Hepatocyte (in vitro differentiated cells): Measurements from ENCODE around the gene LACC1.

Experiments used
- EZH2 ChIP-seq: fragments of 200-600 bp; sonication (generic); IDR thresholded peaks from 2 replicates; pipeline ENCODE4 v1.6.1; 2016; ENCODE audit warnings: antibody characterized with exemption, mild to moderate bottlenecking, borderline replicate concordance
- EZH2phosphoT487 ChIP-seq: fragments of 200-600 bp; sonication (generic); IDR thresholded peaks from one replicate; pipeline ENCODE4 v1.6.1; 2018; ENCODE audit warnings: antibody characterized with exemption, mild to moderate bottlenecking, low read depth, moderate library complexity; ENCODE audit not compliant: unreplicated experiment, severe bottlenecking
- TF ChIP-seq, protein P1 (sequence below): fragments of 200-600 bp; sonication (generic); IDR thresholded peaks from 2 replicates; pipeline ENCODE4 v1.5.1; 2016; ENCODE audit warnings: antibody characterized with exemption, mild to moderate bottlenecking; ENCODE audit not compliant: poor library complexity

DNA sequence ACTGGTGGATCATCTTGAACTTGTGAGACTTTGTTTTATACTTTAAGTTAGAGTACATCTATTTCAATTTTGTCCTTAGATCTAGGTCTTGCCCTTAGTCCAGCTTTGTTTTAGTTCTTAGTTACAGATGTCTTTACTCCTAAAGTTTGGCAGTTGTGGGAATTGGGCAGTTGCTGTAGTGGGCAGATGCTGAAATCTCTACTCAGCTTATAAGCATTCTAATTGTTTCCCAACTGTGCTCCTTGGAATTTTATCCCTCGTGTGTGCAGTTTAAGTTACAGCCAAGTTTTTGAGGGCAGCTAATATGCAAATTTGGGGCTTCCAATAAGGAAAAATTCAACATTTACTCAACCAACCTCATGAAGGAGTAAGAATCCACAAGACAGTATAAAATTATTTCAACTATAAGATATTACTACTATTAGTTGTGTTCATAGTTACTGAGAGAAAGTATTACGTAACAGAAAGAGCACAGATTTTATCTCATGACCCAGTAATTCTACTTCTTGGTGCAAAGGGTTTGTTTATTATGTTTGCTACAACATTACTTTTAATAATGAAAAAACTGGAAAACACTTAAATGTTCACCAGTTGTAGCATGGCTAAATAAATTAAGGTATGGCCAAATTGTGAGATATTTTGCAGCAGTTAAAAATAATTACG is 33.1 kb upstream of the LACC1 start:
- no peak for TF ChIP-seq EZH2phosphoT487
- TF ChIP-seq, protein P1, sequence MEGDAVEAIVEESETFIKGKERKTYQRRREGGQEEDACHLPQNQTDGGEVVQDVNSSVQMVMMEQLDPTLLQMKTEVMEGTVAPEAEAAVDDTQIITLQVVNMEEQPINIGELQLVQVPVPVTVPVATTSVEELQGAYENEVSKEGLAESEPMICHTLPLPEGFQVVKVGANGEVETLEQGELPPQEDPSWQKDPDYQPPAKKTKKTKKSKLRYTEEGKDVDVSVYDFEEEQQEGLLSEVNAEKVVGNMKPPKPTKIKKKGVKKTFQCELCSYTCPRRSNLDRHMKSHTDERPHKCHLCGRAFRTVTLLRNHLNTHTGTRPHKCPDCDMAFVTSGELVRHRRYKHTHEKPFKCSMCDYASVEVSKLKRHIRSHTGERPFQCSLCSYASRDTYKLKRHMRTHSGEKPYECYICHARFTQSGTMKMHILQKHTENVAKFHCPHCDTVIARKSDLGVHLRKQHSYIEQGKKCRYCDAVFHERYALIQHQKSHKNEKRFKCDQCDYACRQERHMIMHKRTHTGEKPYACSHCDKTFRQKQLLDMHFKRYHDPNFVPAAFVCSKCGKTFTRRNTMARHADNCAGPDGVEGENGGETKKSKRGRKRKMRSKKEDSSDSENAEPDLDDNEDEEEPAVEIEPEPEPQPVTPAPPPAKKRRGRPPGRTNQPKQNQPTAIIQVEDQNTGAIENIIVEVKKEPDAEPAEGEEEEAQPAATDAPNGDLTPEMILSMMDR: no peak
- no peak for TF ChIP-seq EZH2
